HEK293T (cell line): Measurements from ENCODE around the gene PLK3.
"Not testable (repeated sequence)": the region's sequence is repeated elsewhere in the genome, so short reads cannot be mapped to it uniquely, and the experiment has no call there.

Experiments used
- CTCF ChIA-PET: fragments of 350-600 bp; formaldehyde crosslinking; extraction: SDS; loops from one replicate; lab custom pipeline; 2021; ENCODE audit warnings: antibody characterized with exemption, inconsistent platforms; lab: Yijun Ruan, JAX
- POLR2A ChIA-PET: fragments of 350-600 bp; formaldehyde crosslinking; extraction: SDS; loops from one replicate; lab custom pipeline; 2020; ENCODE audit warnings: antibody characterized with exemption, inconsistent platforms; lab: Yijun Ruan, JAX
- DNase-seq: peaks from one replicate; pipeline ENCODE4 v3.0.0; 2012; ENCODE audit warnings: mixed read lengths; ENCODE audit errors: extremely low spot score
- ARNT ChIP-seq: fragments of 450-650 bp; IDR thresholded peaks from 2 replicates; pipeline ENCODE4 v1.6.1; 2017; ENCODE audit warnings: mild to moderate bottlenecking
- BHLHE40 ChIP-seq: fragments of 450-650 bp; IDR thresholded peaks from 2 replicates; pipeline ENCODE4 v1.6.1; 2016; ENCODE audit warnings: mild to moderate bottlenecking, moderate library complexity, borderline replicate concordance
- CTBP1 ChIP-seq: fragments of 450-650 bp; IDR thresholded peaks from 2 replicates; pipeline ENCODE4 v1.6.1; 2016; ENCODE audit warnings: borderline replicate concordance
- ELF4 ChIP-seq: fragments of 450-650 bp; IDR thresholded peaks from 2 replicates; pipeline ENCODE4 v1.6.1; 2017; ENCODE audit warnings: antibody characterized with exemption
- FOXA1 ChIP-seq: fragments of 450-650 bp; IDR thresholded peaks from 2 replicates; pipeline ENCODE4 v1.6.1; 2016; ENCODE audit warnings: mild to moderate bottlenecking
- FOXK2 ChIP-seq: fragments of 450-650 bp; IDR thresholded peaks from 2 replicates; pipeline ENCODE4 v1.6.1; 2016; ENCODE audit warnings: mild to moderate bottlenecking
- FOXM1 ChIP-seq: fragments of 450-650 bp; IDR thresholded peaks from 2 replicates; pipeline ENCODE4 v1.6.1; 2017; ENCODE audit warnings: mild to moderate bottlenecking, borderline replicate concordance
- HDGF ChIP-seq: fragments of 450-650 bp; IDR thresholded peaks from 2 replicates; pipeline ENCODE4 v1.6.1; 2017; ENCODE audit warnings: antibody characterized with exemption, borderline replicate concordance
- L3MBTL2 ChIP-seq: fragments of 450-650 bp; conservative IDR thresholded peaks from 2 replicates; pipeline ENCODE4 v1.6.1; 2016; ENCODE audit warnings: mild to moderate bottlenecking
- LEF1 ChIP-seq: fragments of 450-650 bp; IDR thresholded peaks from 2 replicates; pipeline ENCODE4 v1.6.1; 2017; ENCODE audit warnings: mild to moderate bottlenecking, borderline replicate concordance
- NFRKB ChIP-seq: fragments of 450-650 bp; IDR thresholded peaks from 2 replicates; pipeline ENCODE4 v1.6.1; 2016; ENCODE audit warnings: mild to moderate bottlenecking, moderate library complexity
- SP1 ChIP-seq: fragments of 450-650 bp; IDR thresholded peaks from 2 replicates; pipeline ENCODE4 v1.6.1; 2017
- SUZ12 ChIP-seq: fragments of 450-650 bp; IDR thresholded peaks from 2 replicates; pipeline ENCODE4 v1.6.1; 2016; ENCODE audit warnings: mild to moderate bottlenecking
- TARDBP ChIP-seq: fragments of 450-650 bp; IDR thresholded peaks from 2 replicates; pipeline ENCODE4 v1.6.1; 2016
- ZNF384 ChIP-seq: fragments of 450-650 bp; IDR thresholded peaks from 2 replicates; pipeline ENCODE4 v1.6.1; 2016
- TF ChIP-seq, protein P1 (sequence below): fragments of 450-650 bp; IDR thresholded peaks from 2 replicates; pipeline ENCODE4 v1.6.1; 2016

Gene PLK3

DNA sequence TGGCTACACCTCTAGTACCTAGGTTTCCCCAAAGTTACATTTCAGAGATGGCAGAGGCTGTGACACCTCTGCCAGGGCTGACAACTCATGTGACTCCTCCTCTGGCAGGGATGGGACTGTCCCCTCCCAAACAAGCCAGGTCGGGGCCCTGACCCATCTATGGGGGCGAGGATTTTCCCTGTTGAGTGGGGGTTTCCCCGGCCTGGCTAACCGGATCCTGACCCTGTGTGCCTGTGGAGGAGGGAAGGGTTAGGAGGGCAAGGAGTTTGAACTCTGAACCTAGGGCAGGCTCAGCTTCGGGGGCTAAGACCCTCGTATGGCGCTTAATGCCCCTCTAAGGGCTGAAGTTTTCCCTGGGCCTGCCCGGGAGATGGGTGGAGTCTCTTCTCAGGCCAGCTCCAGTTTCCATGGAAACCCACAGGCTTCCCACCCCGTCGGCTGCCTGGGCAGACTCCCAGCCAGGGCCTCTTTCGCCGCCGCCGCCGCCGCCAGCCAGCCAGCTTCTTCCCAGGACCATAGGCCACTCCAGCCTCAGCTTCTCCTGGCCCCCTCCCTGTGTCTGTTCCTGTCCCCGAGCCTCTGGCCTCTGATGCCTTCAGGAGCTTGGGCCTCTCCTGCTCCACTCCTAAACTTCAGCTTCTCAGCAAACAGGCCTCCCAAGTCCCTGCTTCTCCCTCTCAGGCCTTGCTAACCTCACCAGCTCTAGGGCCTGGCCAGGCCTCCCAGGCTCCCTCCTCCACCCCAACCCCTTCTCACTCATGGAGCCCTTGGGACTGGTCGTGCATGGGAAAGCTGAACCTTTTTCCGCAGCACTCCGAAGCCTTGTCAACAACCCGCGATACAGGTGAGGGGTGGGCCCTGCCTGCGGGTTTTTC is 8.1 kb downstream of the PLK3 start, which contains the start of gene BTBD19:
Gene BTBD19 (plus strand): TSS at position 461 of the 875 bp plus-strand sequence. CDS start 298 bp downstream, at position 759.
- ChIA-PET POLR2A (interaction anchor here (1.0 to 7.5 kb wide), 13 partner anchors 8 to 532 kb away, joined by 3 to 137 read pairs (median 7); partner anchors contain the start of genes MUTYH, PLK3, RNU5D-1 and RPS8), CTCF (interaction anchor here (0.6 to 2.6 kb wide), 5 partner anchors 8 to 489 kb away, joined by 3 to 10 read pairs (median 3); partner anchors contain the start of genes EIF2B3 and PLK3)
- peak; percentile 36 for DNase-seq
- TF ChIP-seq L3MBTL2 (no peak), TARDBP (no peak), SUZ12 (no peak), HDGF (no peak), LEF1 (no peak), BHLHE40 (no peak), ELF4 (no peak), FOXM1 (no peak), FOXA1 (no peak), FOXK2 (no peak)
- TF ChIP-seq, protein P1, sequence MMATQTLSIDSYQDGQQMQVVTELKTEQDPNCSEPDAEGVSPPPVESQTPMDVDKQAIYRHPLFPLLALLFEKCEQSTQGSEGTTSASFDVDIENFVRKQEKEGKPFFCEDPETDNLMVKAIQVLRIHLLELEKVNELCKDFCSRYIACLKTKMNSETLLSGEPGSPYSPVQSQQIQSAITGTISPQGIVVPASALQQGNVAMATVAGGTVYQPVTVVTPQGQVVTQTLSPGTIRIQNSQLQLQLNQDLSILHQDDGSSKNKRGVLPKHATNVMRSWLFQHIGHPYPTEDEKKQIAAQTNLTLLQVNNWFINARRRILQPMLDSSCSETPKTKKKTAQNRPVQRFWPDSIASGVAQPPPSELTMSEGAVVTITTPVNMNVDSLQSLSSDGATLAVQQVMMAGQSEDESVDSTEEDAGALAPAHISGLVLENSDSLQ, result no peak

DNA sequence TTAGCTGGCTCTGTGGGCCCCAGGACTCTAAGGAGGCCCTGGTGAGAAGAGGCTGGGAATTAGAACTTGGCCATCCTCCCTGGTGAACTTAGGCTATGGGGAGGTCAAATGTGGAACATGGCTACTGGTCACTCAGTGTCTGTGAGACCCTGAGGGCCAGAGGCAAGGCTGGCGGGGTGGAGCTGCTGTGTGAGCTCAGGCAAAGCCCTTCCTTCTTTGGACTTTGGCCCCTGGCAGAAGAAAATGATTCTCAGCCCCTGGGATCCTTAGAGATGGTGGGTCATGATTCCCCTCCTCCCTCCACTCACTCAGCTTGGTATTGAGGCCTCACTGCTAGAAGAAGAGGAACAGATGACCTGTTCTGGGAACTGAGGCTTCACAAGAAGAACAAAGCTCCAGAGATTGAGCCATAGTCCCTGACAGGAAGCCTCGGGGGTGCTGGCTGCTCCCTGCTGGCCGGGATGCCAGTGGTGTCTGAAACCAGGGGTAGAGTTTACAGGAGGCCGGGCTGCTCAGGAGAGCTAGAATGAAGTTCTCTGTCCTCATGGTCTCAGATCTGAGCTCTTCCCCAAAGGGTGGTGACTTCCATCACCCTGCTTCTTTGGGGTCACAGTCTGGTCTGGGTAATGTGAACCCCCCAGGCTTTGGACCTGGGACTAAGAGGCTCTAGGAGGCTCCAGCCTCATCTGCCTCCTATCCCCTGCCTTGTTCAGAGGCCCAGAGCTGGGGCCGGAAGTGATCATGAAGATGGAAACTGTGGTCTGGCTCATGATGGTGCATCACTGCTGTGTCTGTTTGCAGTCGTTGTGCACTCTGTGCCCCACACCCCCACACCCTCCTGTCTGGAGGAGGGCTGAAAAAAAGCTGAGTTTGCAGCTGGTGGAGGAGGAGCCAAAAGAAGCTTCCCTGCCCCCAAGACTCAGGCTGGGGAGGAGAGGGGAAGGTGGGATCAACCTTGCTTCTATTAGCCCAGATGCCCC is 9.1 kb downstream of the PLK3 start:
- ChIA-PET CTCF (interaction anchor here (0.7 to 2.6 kb wide), 4 partner anchors 9 to 254 kb away, joined by 3 to 10 read pairs (median 4); partner anchors contain the start of gene PLK3), POLR2A (interaction anchor here (1.0 to 7.5 kb wide), 12 partner anchors 9 to 531 kb away, joined by 4 to 137 read pairs (median 7); partner anchors contain the start of genes MUTYH, PLK3, RNU5D-1 and RPS8)
- no peak for TF ChIP-seq ARNT
- DNase-seq, result no peak

DNA sequence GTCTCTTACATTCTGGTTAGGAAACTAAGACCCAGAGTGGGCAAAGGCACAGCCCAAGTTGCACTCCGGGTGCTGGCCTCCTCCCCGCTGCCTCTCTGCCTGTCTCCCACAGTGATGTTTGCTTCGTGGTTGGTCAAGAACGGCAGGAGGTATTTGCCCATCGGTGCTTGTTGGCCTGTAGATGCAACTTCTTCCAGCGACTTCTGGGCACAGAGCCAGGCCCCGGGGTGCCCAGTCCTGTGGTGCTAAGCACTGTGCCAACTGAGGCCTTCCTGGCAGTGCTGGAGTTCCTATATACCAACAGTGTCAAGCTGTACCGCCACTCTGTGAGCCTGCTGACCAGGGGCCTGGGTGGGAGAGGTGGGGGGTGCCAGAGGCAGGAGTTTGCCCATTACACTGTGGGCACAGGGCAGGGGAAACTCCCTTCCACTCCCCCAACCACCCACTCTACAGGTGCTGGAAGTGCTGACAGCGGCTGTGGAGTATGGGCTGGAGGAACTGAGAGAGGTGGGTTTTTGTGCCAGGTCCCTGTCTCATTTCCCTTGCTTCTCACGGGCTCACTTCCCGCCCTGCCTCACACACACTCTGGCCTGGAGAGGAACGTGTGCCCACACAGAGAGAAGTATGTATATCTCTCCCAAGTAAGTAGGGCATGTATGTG is 10.1 kb downstream of the PLK3 start:
- no peak for TF ChIP-seq ZNF384
- TF ChIP-seq FOXM1, result no peak
- no peak for TF ChIP-seq TARDBP
- no peak for TF ChIP-seq BHLHE40
- TF ChIP-seq L3MBTL2, result no peak
- TF ChIP-seq ELF4, result no peak
- no peak for TF ChIP-seq NFRKB
- TF ChIP-seq ARNT, result no peak
- TF ChIP-seq HDGF, result no peak
- TF ChIP-seq FOXK2, result no peak
- TF ChIP-seq FOXA1, result no peak
- TF ChIP-seq SUZ12, result no peak
- TF ChIP-seq SP1, result no peak
- TF ChIP-seq LEF1, result no peak
- TF ChIP-seq, protein P1, result no peak
- TF ChIP-seq CTBP1, result no peak
- no peak for DNase-seq
- CTCF ChIA-PET, result interaction anchor here (0.7 to 2.6 kb wide), 3 partner anchors 10 to 253 kb away, joined by 3 to 10 read pairs (median 4); partner anchors contain the start of gene PLK3
- POLR2A ChIA-PET, result interaction anchor here (1.0 to 7.5 kb wide), 4 partner anchors 10 to 493 kb away, joined by 5 to 137 read pairs (median 15); partner anchors contain the start of gene PLK3

DNA sequence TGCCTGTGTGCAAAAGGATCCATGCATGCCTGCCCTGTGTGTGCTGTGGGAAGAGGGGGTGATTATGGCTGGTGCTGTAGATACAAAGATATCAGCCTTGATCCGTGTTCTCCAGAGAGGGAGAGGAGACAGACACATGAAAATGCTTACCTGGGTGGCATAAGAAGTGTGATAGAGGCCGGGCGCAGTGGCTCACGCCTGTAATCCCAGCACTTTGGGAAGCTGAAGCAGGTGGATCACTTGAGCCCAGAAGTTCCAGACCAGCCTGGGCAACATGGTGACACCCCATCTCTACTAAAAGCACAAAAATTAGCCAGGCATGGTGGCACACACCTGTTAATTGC is 10.6 kb downstream of the PLK3 start:
- CTCF ChIA-PET, DNase-seq: not testable (repeated sequence)
- POLR2A ChIA-PET, result interaction anchor here (7.5 kb wide), 1 partner anchor 9 kb away, joined by 137 read pairs; no protein-coding TSS in a partner anchor

DNA sequence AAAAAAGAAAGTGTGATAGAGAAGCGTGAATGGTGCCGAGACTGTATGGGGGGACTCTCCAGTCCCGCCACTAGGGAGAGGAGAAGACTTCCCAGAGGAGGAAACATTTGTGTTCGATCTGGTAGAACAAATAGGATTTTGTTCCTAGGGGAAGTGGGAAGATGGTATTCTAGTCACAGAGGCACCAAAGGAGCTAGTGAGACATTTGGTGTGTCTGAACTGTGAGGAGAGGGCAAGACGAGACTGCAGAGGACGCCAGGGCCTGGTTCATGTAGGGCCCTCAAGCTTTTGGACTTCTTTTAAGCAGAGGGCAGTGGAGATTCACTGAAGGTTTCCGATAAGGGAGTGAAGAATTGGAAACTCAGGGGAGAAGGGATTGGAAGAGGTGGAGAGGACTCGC is 11.1 kb downstream of the PLK3 start:
- ChIA-PET POLR2A (interaction anchor here (7.5 kb wide), 1 partner anchor 9 kb away, joined by 137 read pairs; no protein-coding TSS in a partner anchor), CTCF (no interaction called here)
- TF ChIP-seq ELF4 (no peak), SP1 (no peak), FOXA1 (no peak), HDGF (no peak), CTBP1 (no peak)
- TF ChIP-seq, protein P1, result no peak

More for the DNA sequence above, 11.1 kb downstream of the PLK3 start:
- no peak for DNase-seq
